GM18867 (cell line): ENCODE measurements around the gene NFX1.

Experiments
- ATAC-seq: cut with Tn5 transposase; IDR thresholded peaks from one replicate; pipeline ENCODE4 v1.9.1; 2021; ENCODE audit warnings: mild to moderate bottlenecking, moderate library complexity; ENCODE audit not compliant: unreplicated experiment

NFX1 gene

GRCh38 chr9:33265211-33265865 lies 25.0 kb upstream of the NFX1 start:
- no peak for ATAC-seq

- no peak for ATAC-seq
Observed at GRCh38 chr9:33267151-33267767, 23.1 kb upstream of the NFX1 start.

- no peak for ATAC-seq
Observed at GRCh38 chr9:33270146-33270545, 20.2 kb upstream of the NFX1 start.

GRCh38 chr9:33272061-33272460 lies 18.3 kb upstream of the NFX1 start:
- ATAC-seq = no peak

GRCh38 chr9:33273266-33273971 lies 16.9 kb upstream of the NFX1 start:
- no peak for ATAC-seq

- ATAC-seq = no peak
Observed at GRCh38 chr9:33273972-33274328, 16.4 kb upstream of the NFX1 start.

- no peak for ATAC-seq
Observed at GRCh38 chr9:33277484-33277883, 12.8 kb upstream of the NFX1 start.

- ATAC-seq = no peak
Observed at GRCh38 chr9:33285502-33285901, 4.8 kb upstream of the NFX1 start.

GRCh38 chr9:33287087-33287490 lies 3.2 kb upstream of the NFX1 start:
- peak; percentile 18 for ATAC-seq

- no peak for ATAC-seq
Observed at GRCh38 chr9:33288235-33288634, 2.1 kb upstream of the NFX1 start.

- ATAC-seq = no peak
Observed at GRCh38 chr9:33288828-33289483, 1.4 kb upstream of the NFX1 start.

- ATAC-seq = no peak
Observed at GRCh38 chr9:33289496-33289895, 820 bp upstream of the NFX1 start.

- ATAC-seq = peak; percentile 31
Observed at GRCh38 chr9:33289936-33290246, 425 bp upstream of the NFX1 start.

- no peak for ATAC-seq
Observed at GRCh38 chr9:33291031-33291397, 698 bp downstream of the NFX1 start.

- ATAC-seq = no peak
Observed at GRCh38 chr9:33291901-33292300, 1.6 kb downstream of the NFX1 start.

GRCh38 chr9:33293782-33294181 lies 3.5 kb downstream of the NFX1 start:
- no peak for ATAC-seq

- ATAC-seq = no peak
Observed at GRCh38 chr9:33294670-33295432, 4.5 kb downstream of the NFX1 start.

- peak; percentile 46 for ATAC-seq
Observed at GRCh38 chr9:33295571-33295970, 5.3 kb downstream of the NFX1 start.

GRCh38 chr9:33297432-33297831 lies 7.1 kb downstream of the NFX1 start:
- ATAC-seq = peak; percentile 85

GRCh38 chr9:33300546-33300945 lies 10.2 kb downstream of the NFX1 start:
- ATAC-seq = no peak

- ATAC-seq = peak; percentile 52
Observed at GRCh38 chr9:33304362-33304761, 14.0 kb downstream of the NFX1 start.
